Ovary (tissue), 10 donors: Measurements from ENCODE around the gene UPK3BL1. TPM values are rescaled to one million over a fixed set of nuclear protein-coding genes. Genes with fewer than 3 reads are reported as not detected.
"Not testable (repeated sequence)": the region's sequence is repeated elsewhere in the genome, so short reads cannot be mapped to it uniquely, and the experiment has no call there.

Experiments
- DNase-seq, 5 donors: peaks; one replicate each; pipeline ENCODE4 v3.0.0-alpha.2; 2019 to 2020
- H3K27ac ChIP-seq, 2 donors: fragments of 200-600 bp; one replicate each; pipeline versions ENCODE4 v1.5.1 to v1.8.0; 2019 to 2022
- H3K27me3 ChIP-seq: fragments of 200-600 bp; one replicate; pipeline ENCODE4 v1.8.0; 2022
- H3K36me3 ChIP-seq: fragments of 200-600 bp; sonication (generic); one replicate; pipeline ENCODE4 v1.5.1; 2019
- H3K4me1 ChIP-seq: one replicate; pipeline ENCODE4 v1.8.1; 2013; ENCODE audit warnings: mild to moderate bottlenecking, moderate library complexity; ENCODE audit not compliant: insufficient read depth
- H3K4me3 ChIP-seq: fragments of 200-600 bp; sonication (generic); one replicate; pipeline ENCODE4 v1.5.1; 2017
- H3K9me3 ChIP-seq, 2 donors: fragments of 200-600 bp in 1 of 2; sonication (generic) in 1 of 2; one replicate each; pipeline versions ENCODE4 v1.5.1 to v1.8.1; 2013 to 2019; ENCODE audit warnings: mild to moderate bottlenecking in 1 of 2, moderate library complexity in 1 of 2
- WGBS, 3 donors: extraction: QIAGEN DNeasy Blood & Tissue Kit in 1 of 3; methylation state at CpG; one replicate each; pipeline versions ENCODE4 v1.1.5 to v1.1.7; 2013 to 2017; 5-methylcytosine and 5-hydroxymethylcytosine counted together
- intact Hi-C, 4 donors: fragments of 100-400 bp; cut with DNase I; formaldehyde crosslinking; loops; one replicate each; pipeline versions ENCODE4 v1.11.0 to v1.15.1; 2022 to 2023
- long read RNA-seq, 3 donors: library from polyadenylated mRNA in 2 of 3; unstranded in 2 of 3; transcript quantifications; one replicate each; pipeline ENCODE4 v2.0.0 and lab custom pipeline, GENCODE V29; 2021 to 2026
- polyA plus RNA-seq, 2 donors: library from polyadenylated mRNA; stranded (reverse); fragments of 200-250 nt in 1 of 2; fragments of 350-450 nt in 1 of 2; fragmentation: Illumina TruSeq in 1 of 2; extraction: RNeasy Lipid Tissue Mini Kit (QIAGEN cat#74804) in 1 of 2; gene quantifications; one replicate each; pipeline ENCODE4 v1.2.3, GENCODE V29; 2013 to 2014
- total RNA-seq, 7 donors: library from RNA; depleted of rRNA in 2 of 7; stranded (reverse); fragments of >200 nt in 2 of 7; fragmentation: NEBNext Ultra II Directional in 3 of 7; extraction: Animal tissue kit (Norgen Biotek cat#: 25700) in 3 of 7; gene quantifications; one replicate each; pipeline versions ENCODE4 v1.1.0 to v1.2.4, GENCODE V29; 2016 to 2023
- donor health status: DM: no; HTN: no; CAD: no; lungs with moderate emphysema.
- donor health status: DM: no; HTN: no; CAD: no.
- donor health status: Bipolar disorder and iron deficiency.
- donor health status: DM: yes; HTN: yes; CAD: no.
- donor health status: DM: no; HTN: no; CAD: no.
- donor health status: DM: yes; HTN: yes; CAD: no.

Gene UPK3BL1, protein sequence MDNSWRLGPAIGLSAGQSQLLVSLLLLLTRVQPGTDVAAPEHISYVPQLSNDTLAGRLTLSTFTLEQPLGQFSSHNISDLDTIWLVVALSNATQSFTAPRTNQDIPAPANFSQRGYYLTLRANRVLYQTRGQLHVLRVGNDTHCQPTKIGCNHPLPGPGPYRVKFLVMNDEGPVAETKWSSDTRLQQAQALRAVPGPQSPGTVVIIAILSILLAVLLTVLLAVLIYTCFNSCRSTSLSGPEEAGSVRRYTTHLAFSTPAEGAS
- 10 to 100 TPM in 6 of 7 donors, 1 to 10 TPM in 1; 7.3 to 52.7 (median 18.1) TPM for total RNA-seq
- polyA plus RNA-seq, result 10 to 100 TPM in 1 of 2 donors, 1 to 10 TPM in 1; 8.3 to 44.1 TPM
- long read RNA-seq, donor 1, partial matches to known transcripts, result 0 of 1 reads
- long read RNA-seq, donor 1, other reads (novel, unspliced or antisense), result 1 of 1 reads
- long read RNA-seq, donor 2, partial matches to known transcripts, result 0 of 1 reads
- long read RNA-seq, donor 2, other reads (novel, unspliced or antisense), result 0 of 1 reads
- long read RNA-seq, donor 3, partial matches to known transcripts, result 0 of 3 reads
- long read RNA-seq, donor 3, other reads (novel, unspliced or antisense), result 1 of 3 reads

DNA sequence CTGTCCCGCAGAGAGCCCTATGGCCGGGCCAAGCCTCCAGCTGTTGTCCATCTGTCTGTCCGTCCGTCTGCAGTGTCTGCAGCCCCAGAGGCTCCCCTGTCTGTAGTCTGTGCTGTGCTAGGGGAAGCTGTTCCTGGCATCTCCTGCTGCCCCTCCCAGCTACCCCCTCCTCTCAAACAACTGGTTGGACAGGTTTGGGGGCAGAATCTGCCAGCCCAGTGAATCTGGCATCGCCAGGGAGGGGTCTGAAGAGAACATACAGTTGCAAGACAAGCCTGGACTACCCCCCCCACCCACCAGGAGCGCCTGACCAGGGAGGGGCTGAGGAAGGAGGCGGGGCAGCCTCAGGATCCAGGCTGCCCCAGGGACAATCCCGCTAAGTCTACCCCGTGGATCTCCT is at the start of gene UPK3BL1:
Gene UPK3BL1 (minus strand): TSS at position 101 of the 400 bp plus-strand sequence. CDS start 50 bp downstream, at position 51.
- H3K9me3 ChIP-seq, DNase-seq, H3K36me3 ChIP-seq, intact Hi-C loops, H3K4me3 ChIP-seq, H3K4me1 ChIP-seq, H3K27ac ChIP-seq, H3K27me3 ChIP-seq: not testable (repeated sequence)
- WGBS, 3 donors, result no CpG with 5 or more reads among the region's 9 CpGs

DNA sequence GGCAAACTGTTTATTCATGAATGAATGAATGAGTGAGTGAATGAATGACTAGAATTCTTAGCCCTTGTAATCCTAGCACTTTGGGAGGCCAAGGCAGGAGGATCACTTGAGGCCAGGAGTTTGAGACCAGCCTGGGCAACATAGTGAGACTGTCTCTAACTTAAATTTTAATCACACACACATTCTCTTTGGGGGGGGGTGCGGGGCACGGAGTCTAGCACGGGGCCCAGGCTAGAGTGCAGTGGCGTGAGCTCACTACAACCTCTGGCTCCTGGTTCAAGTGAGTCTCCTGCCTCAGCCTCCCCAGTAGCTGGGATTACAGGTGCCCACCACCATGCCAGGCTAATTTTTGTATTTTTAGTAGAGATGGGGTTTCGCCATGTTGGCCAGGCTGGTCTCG is 48.0 kb upstream of the UPK3BL1 start:
- DNase-seq, intact Hi-C loops: not testable (repeated sequence)

DNA sequence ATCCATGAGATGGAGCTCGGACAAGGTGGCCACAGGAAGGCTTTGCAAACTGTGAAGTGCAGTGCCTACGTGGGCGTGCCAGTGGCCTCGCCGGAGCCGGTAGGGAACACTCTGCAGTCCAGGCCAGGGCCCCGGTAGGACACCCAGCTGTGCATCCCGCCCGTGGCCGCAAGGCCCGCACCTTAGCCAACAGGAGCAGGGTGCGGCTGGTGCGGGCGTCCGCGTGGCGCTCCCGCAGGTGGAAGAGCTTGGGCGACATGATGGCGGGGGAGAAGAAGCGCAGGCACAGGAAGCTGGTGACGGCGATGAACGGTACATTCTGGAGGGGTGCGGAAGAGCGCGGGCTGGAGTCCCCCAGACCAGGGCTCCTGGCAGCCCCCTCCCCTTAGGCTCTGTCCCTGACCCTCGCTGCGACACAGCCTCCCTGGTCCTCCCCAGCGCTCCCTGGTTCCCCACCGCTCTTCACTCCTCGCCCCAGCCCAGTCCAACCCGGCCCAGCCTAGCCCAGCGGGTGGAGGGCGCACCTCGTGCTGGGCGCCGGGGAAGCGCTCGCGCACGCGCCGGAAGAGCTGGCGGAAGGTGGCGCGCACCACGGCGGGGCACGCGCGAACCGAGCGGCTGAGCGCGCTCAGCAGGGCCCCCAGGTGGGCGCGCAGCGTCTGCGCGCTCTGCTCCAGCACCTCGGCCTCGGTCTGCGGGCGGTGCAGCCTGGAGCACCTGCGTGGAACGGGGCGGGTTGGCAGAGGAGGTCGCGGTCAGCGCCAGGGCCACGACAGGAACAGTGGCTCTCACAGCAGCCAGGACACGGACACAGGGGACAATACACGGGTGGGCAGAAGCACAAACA is 47.1 kb upstream of the UPK3BL1 start:
- H3K27ac ChIP-seq, H3K9me3 ChIP-seq, H3K27me3 ChIP-seq, H3K4me3 ChIP-seq, H3K36me3 ChIP-seq, intact Hi-C loops, H3K4me1 ChIP-seq: not testable (repeated sequence)
- WGBS, 3 donors, result 66 to 70% methylated on average over 8 to 20 of the region's 74 CpGs; no CpG with 5 or more reads in 1 of the 3 donors
- DNase-seq, result peak in 1 of 5 donors; percentile 32

More for the DNA sequence above, 48.0 kb upstream of the UPK3BL1 start:
- H3K9me3 ChIP-seq, H3K4me3 ChIP-seq, H3K27ac ChIP-seq, H3K36me3 ChIP-seq, H3K27me3 ChIP-seq, H3K4me1 ChIP-seq: not testable (repeated sequence)
- WGBS, 3 donors, result 90 to 93% methylated on average over 2 to 4 of the region's 6 CpGs; no CpG with 5 or more reads in 1 of the 3 donors

DNA sequence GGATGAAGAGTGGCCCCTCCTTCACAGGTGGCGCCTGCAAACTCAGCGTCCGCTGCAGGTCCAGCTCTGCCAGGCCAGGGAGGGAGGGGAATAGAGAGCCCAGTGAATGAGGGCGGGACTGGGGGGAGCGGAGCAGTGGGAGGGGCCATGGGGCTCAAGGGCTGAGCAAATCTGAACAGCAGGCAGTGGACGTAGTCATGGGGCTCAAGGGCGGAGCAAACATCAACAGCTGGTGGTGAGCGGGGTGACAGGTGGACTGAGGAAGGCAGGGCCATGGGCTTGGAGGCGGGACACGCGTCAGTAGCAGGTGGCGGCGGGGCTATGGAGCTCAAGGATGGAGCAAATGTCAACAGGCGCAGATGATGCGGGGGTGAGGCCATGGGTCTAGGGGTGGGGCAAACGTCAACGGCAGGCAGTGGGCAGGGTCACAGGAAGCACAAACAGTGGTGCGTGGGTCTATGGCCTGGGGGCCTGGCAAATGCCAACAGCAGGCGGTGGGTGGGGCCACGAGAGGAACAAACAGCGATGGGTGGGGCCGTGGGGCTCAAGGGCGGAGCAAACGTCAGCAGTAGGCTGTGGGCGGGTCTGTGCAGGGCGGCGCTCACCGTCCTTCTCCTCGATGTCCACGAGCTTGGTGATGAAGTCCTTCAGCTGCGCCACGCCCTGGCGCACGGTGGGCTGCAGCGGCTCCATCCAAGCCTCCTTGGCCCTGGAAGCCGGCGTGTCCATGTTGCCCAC is 45.9 kb upstream of the UPK3BL1 start:
- no CpG with 5 or more reads among the region's 37 CpGs for WGBS, 3 donors
- H3K27me3 ChIP-seq, H3K27ac ChIP-seq, H3K9me3 ChIP-seq, DNase-seq, H3K4me1 ChIP-seq, intact Hi-C loops, H3K4me3 ChIP-seq, H3K36me3 ChIP-seq: not testable (repeated sequence)

DNA sequence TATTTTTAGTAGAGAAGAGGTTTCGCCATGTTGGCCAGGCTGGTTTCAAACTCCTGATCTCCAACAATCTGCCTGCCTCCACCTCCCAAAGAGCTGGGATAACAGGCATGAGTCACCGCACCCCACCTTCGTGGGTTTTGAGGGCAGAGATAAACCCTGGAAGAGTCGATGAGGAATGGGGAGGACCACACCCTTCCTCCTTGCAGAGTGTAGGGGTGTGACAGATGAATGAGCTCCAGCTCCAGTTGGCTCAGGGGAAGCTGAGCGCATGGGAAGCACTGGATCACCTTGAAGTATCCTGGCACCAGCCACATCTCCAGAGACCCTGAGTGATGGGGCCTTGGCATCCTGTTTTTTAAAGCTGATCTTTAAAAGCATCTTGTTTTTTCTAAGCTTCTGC is 40.0 kb upstream of the UPK3BL1 start:
- intact Hi-C loops, H3K27me3 ChIP-seq, H3K36me3 ChIP-seq, DNase-seq, H3K9me3 ChIP-seq, H3K4me1 ChIP-seq, H3K27ac ChIP-seq, H3K4me3 ChIP-seq: not testable (repeated sequence)
- WGBS, 3 donors, result no CpG with 5 or more reads among the region's 5 CpGs

DNA sequence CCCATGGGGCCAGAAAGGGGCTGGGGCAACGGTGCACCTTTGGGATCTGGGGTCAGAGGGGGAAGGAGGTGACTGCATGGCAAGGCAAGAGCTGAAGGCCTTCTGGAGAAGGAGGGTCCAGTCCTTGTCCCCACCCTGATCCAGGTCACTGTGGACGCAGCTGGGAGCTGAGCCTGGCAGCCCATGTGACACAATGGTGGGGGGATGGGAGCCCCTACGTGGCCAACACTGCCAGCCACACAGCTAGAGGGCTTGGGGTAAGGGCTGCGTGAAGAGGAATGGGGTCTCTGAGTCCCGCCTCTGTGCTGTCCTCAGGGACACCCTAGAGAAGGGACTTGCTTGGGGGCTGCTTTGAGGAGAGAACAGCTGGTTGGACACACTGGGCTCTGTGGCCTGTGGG is 38.2 kb upstream of the UPK3BL1 start:
- H3K36me3 ChIP-seq, H3K9me3 ChIP-seq, H3K4me1 ChIP-seq, DNase-seq, H3K27me3 ChIP-seq, H3K4me3 ChIP-seq, intact Hi-C loops, H3K27ac ChIP-seq: not testable (repeated sequence)
- no CpG with 5 or more reads among the region's 5 CpGs for WGBS, 3 donors

DNA sequence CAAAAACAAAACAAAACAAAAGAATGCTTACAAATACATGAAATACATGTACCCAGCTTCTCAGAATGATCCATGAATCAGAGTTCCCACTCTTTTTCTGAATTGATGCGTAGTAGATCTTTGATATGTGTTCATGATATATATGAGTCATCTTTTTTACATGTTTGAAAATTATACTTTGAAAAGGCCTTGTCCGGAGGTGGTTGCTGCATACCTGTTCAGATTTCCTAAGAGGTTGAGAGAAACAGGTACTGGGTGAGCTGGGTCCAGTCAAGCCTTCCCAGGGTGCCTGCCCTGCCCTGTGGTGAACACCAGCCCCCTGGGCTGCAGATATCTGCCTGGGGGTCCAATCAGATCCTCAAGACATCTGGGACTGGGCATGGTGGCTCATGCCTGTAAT is 33.0 kb upstream of the UPK3BL1 start:
- 71 to 91% (median 83%) methylated on average over 1 of the region's 2 CpGs for WGBS, 3 donors
- H3K9me3 ChIP-seq, H3K27ac ChIP-seq, H3K36me3 ChIP-seq, H3K4me3 ChIP-seq, intact Hi-C loops, H3K4me1 ChIP-seq, DNase-seq, H3K27me3 ChIP-seq: not testable (repeated sequence)

DNA sequence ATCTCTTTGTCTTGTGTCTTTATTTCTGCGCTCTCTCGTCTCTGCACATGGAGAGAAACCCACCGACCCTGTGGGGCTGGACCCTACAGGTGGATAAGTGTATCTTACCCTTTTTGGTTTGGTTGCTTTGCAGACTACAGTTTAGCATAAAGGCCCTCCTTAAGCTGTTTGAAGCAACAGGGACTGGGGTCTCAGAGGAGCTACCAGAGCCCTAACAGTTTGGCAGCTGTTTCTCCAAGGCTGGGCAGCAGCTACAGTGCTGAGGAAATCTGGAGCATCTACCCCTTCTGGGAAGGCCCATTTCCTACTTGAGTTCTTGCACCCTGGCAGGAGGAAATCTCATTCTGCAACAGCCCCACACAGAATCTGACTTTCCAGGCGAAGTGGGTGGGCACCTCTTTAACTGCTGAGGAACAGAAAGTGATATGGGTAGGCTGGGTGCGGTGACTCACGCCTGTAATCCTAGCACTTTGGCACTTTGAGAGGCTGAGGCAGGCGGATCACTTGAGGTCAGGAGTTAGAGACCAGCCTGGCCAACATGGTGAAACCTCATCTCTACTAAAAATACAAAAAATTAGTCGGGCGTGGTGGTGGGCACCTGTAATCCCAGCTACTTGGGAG is 31.0 kb upstream of the UPK3BL1 start:
- H3K4me3 ChIP-seq, H3K4me1 ChIP-seq, DNase-seq, intact Hi-C loops, H3K27me3 ChIP-seq, H3K27ac ChIP-seq, H3K36me3 ChIP-seq, H3K9me3 ChIP-seq: not testable (repeated sequence)
- WGBS, 3 donors, result no CpG with 5 or more reads among the region's 9 CpGs

DNA sequence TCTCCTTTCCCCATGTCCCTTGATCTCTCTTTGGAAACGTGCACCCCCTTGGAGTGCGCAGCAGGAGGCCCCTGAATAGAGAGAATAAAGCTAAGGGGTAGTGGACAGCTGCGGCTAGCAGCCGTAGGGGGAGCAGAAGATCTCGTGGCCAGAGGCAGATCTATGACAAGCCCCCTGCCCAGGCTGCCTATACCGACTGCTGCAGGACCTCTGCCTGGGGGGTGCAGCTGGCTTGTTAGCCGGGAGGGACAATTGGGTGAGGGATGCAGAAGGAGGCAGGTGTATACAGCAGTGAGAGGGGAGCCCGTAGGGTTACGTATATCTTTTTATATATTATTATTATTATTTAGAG is 29.3 kb upstream of the UPK3BL1 start:
- intact Hi-C loops, H3K27ac ChIP-seq, H3K9me3 ChIP-seq, DNase-seq, H3K27me3 ChIP-seq, H3K36me3 ChIP-seq, H3K4me1 ChIP-seq, H3K4me3 ChIP-seq: not testable (repeated sequence)
- WGBS, 3 donors, result no CpG with 5 or more reads among the region's 9 CpGs

DNA sequence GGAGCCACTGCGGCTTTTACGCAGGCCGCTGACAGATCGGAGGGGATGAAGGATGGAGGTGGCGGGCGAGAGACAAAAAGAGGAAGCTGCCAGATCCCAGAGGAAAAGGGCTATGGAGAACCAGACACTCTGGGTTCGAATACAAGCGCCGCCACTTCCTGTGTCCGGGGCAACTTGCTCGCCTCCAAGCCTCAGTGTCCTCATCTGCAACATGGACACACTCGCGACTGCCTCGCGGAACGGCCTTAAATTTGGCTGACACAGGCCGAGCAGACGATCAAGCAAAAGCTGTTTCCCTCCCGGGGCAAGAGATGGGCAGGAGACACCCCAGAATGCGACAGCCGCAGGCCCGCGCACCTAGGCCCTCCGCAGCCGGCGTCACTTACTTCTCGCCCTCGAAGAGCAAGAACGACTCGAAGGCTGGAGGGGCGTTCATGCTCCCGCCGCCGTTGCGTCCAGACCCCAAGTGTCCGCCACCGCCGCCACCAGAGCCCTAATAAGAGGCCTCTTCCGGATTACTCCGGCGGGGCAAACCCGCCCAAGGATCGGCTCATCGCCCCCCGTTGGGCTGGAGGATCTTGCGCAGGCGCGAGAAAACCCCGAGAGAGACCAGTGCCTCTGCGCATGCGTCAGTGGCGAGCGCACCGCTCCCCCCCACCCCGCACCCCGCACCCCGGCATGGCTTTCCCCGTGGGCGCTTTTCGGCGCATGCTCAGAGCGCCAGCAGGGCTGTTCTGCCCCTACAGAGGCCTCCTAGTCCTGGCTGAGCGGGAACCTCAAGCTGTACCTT is 28.8 kb upstream of the UPK3BL1 start, which contains the start of gene POLR2J2:
Gene POLR2J2 (minus strand): TSS at position 498 of the 790 bp plus-strand sequence. CDS start 62 bp downstream, at position 436.
- H3K4me1 ChIP-seq, H3K9me3 ChIP-seq, H3K27me3 ChIP-seq, H3K36me3 ChIP-seq, H3K27ac ChIP-seq, intact Hi-C loops: not testable (repeated sequence)
- WGBS, 3 donors, result 1% methylated on average over 37 of the region's 63 CpGs; no CpG with 5 or more reads in 2 of the 3 donors
- DNase-seq, result peak in 2 of 5 donors; percentile 86 to 98
- H3K4me3 ChIP-seq, result peak within 1 kb of the TSS; percentile 32
